Progenitor cell of endocrine pancreas (in vitro differentiated cells): ENCODE measurements around the gene ALG9. TPM values are rescaled to one million over a fixed set of nuclear protein-coding genes. Genes with fewer than 3 reads are reported as not detected.

Experiments
- DNase-seq: peaks from one replicate; pipeline ENCODE4 v3.0.0; 2021; ENCODE audit warnings: low spot score; ENCODE audit not compliant: unreplicated experiment
- H3K27ac Mint-ChIP-seq: 2 replicates; pipeline ENCODE4 v1.8.0; 2021; ENCODE audit warnings: mild to moderate bottlenecking, moderate library complexity, mixed read lengths
- H3K27me3 Mint-ChIP-seq: 2 replicates; pipeline ENCODE4 v1.8.0; 2021; ENCODE audit warnings: mixed read lengths
- H3K36me3 Mint-ChIP-seq: 2 replicates; pipeline ENCODE4 v1.8.0; 2022; ENCODE audit warnings: mixed read lengths; ENCODE audit not compliant: insufficient read depth
- H3K4me1 Mint-ChIP-seq: 2 replicates; pipeline ENCODE4 v1.8.0; 2021; ENCODE audit warnings: low read depth, mixed read lengths
- H3K4me3 Mint-ChIP-seq: 2 replicates; pipeline ENCODE4 v1.8.0; 2021; ENCODE audit warnings: low read depth, mild to moderate bottlenecking, moderate library complexity, mixed read lengths
- H3K9me3 Mint-ChIP-seq: 2 replicates; pipeline ENCODE4 v1.8.0; 2021; ENCODE audit warnings: low read depth, mixed read lengths
- CTCF ChIP-seq: fragments of 200-600 bp; sonication (generic); IDR thresholded peaks from one replicate; pipeline ENCODE4 v1.5.0; 2021; ENCODE audit warnings: antibody characterized with exemption, mild to moderate bottlenecking; ENCODE audit not compliant: unreplicated experiment
- total RNA-seq: library from RNA; stranded (reverse); gene quantifications from 2 replicates; pipeline ENCODE4 v1.2.1, GENCODE V29; 2021

ALG9 gene
- total RNA-seq, 1 donor from 2014 or later, result 45.2 TPM

- H3K27me3 Mint-ChIP-seq, result no peaks in the 10 kb centered on the region
- peaks cover 19% of the 10 kb centered on the region for H3K4me1 Mint-ChIP-seq
- H3K36me3 Mint-ChIP-seq, result peaks cover 18% of the 10 kb centered on the region
- no peak overlapping the region for H3K4me3 Mint-ChIP-seq
- H3K27ac Mint-ChIP-seq, result peak overlapping the region; percentile 31
- no peak for TF ChIP-seq CTCF
- no peak for DNase-seq
- no peaks in the 10 kb centered on the region for H3K9me3 Mint-ChIP-seq
Measured at GRCh38 chr11:111736621-111737443, 134.5 kb downstream of the ALG9 start.

Other genes starting within 250 kb of the ALG9 start
- gene PPP2R1B, start 105.2 kb downstream of the ALG9 start, total RNA-seq, result 91.7 and 92.6 TPM in 2 replicates
- gene FDXACB1, start 7.6 kb upstream of the ALG9 start, total RNA-seq, result 2.8 and 3.0 TPM in 2 replicates
- 25.7 and 28.4 TPM in 2 replicates for gene CFAP68, start 8.0 kb upstream of the ALG9 start, total RNA-seq
- gene CRYAB, start 40.2 kb upstream of the ALG9 start, total RNA-seq, result 1.2 TPM in 1 of 2 replicates, not detected in the other
- gene HSPB2, start 41.2 kb upstream of the ALG9 start, total RNA-seq, result not detected in 2 replicates
- gene C11orf52, start 47.3 kb upstream of the ALG9 start, total RNA-seq, result 16.2 and 19.4 TPM in 2 replicates
- gene DIXDC1, start 65.8 kb upstream of the ALG9 start, total RNA-seq, result 23.5 and 25.0 TPM in 2 replicates
- gene DLAT, start 153.8 kb upstream of the ALG9 start, total RNA-seq, result 36.7 and 38.7 TPM in 2 replicates
- 4.9 and 6.2 TPM in 2 replicates for gene PIH1D2, start 202.4 kb upstream of the ALG9 start, total RNA-seq
- gene NKAPD1, start 202.7 kb upstream of the ALG9 start, total RNA-seq, result 27.2 and 29.6 TPM in 2 replicates
- 71.2 and 71.7 TPM in 2 replicates for gene TIMM8B, start 215.2 kb upstream of the ALG9 start, total RNA-seq
- gene SDHD, start 215.3 kb upstream of the ALG9 start, total RNA-seq, result 40.4 and 46.9 TPM in 2 replicates